WERI-Rb-1 (cell line): ENCODE measurements around the gene RGS6.

ENCODE experiments used
- DNase-seq: peaks from one replicate; pipeline ENCODE4 v3.0.0-alpha.2; 2020
- H3K27ac ChIP-seq: fragments of 250-450 bp; sonication (Bioruptor Pico); 2 replicates; pipeline ENCODE4 v1.5.1; 2020; ENCODE audit warnings: mild to moderate bottlenecking, moderate library complexity
- H3K27me3 ChIP-seq: fragments of 250-450 bp; sonication (Bioruptor Pico); 2 replicates; pipeline ENCODE4 v1.5.1; 2021; ENCODE audit warnings: mild to moderate bottlenecking, low read depth, moderate library complexity; ENCODE audit not compliant: insufficient read depth, severe bottlenecking
- H3K36me3 ChIP-seq: fragments of 250-450 bp; sonication (Bioruptor Pico); 2 replicates; pipeline ENCODE4 v1.5.1; 2020; ENCODE audit warnings: mild to moderate bottlenecking, moderate library complexity
- H3K4me3 ChIP-seq: 2 replicates; pipeline ENCODE4 v1.5.1; 2011; ENCODE audit warnings: low read depth, mild to moderate bottlenecking, control low read depth, low read length
- H3K9me3 ChIP-seq: fragments of 250-450 bp; sonication (Bioruptor Pico); 2 replicates; pipeline ENCODE4 v1.5.1; 2021; ENCODE audit warnings: mild to moderate bottlenecking, moderate library complexity; ENCODE audit not compliant: severe bottlenecking
- CTCF ChIP-seq: IDR thresholded peaks from 2 replicates; pipeline ENCODE4 v1.5.1; 2011; ENCODE audit warnings: low read depth, mild to moderate bottlenecking, control low read depth, inconsistent platforms, low read length

RGS6 gene

GRCh38 chr14:72515779-72516770 lies 583.8 kb downstream of the RGS6 start:
- peak overlapping the region; percentile 72 for H3K27ac ChIP-seq
- H3K9me3 ChIP-seq = peaks cover 1% of the 10 kb centered on the region
- no peaks in the 10 kb centered on the region for H3K27me3 ChIP-seq
- TF ChIP-seq CTCF = peak; percentile 52; the same call in 1 of the 2 replicates
- peak; percentile 80 for DNase-seq
- no peaks in the 10 kb centered on the region for H3K36me3 ChIP-seq
- H3K4me3 ChIP-seq = no peak overlapping the region

- H3K4me3 ChIP-seq = no peak overlapping the region
- H3K27me3 ChIP-seq = no peaks in the 10 kb centered on the region
- no peaks in the 10 kb centered on the region for H3K36me3 ChIP-seq
- peak overlapping the region; percentile 72; the same call in 1 of the 2 replicates for H3K27ac ChIP-seq
- peak; percentile 72 for DNase-seq
- H3K9me3 ChIP-seq = peaks cover 2% of the 10 kb centered on the region
- TF ChIP-seq CTCF = peak; percentile 89
Observed at GRCh38 chr14:72516936-72517700, 584.9 kb downstream of the RGS6 start.

GRCh38 chr14:72517736-72518135 lies 585.5 kb downstream of the RGS6 start:
- TF ChIP-seq CTCF = no peak
- Histone ChIP-seq H3K9me3 (peaks cover 2% of the 10 kb centered on the region), H3K27ac (no peak overlapping the region), H3K36me3 (no peaks in the 10 kb centered on the region), H3K27me3 (no peaks in the 10 kb centered on the region), H3K4me3 (no peak overlapping the region)
- DNase-seq = no peak

- no peak overlapping the region for H3K27ac ChIP-seq
- H3K27me3 ChIP-seq = no peaks in the 10 kb centered on the region
- H3K4me3 ChIP-seq = no peak overlapping the region
- TF ChIP-seq CTCF = no peak
- H3K9me3 ChIP-seq = peaks cover 2% of the 10 kb centered on the region
- H3K36me3 ChIP-seq = no peaks in the 10 kb centered on the region
- DNase-seq = no peak
Observed at GRCh38 chr14:72518809-72519377, 586.7 kb downstream of the RGS6 start.

GRCh38 chr14:72519543-72519942 lies 587.3 kb downstream of the RGS6 start:
- no peak overlapping the region for H3K27ac ChIP-seq
- no peak overlapping the region for H3K4me3 ChIP-seq
- TF ChIP-seq CTCF = no peak
- no peak for DNase-seq
- H3K27me3 ChIP-seq = no peaks in the 10 kb centered on the region
- H3K36me3 ChIP-seq = no peaks in the 10 kb centered on the region
- peaks cover 2% of the 10 kb centered on the region for H3K9me3 ChIP-seq
